Measurements from ENCODE around the gene ZSCAN22. TPM values are rescaled to one million over a fixed set of nuclear protein-coding genes. Genes with fewer than 3 reads are reported as not detected.

The ZSCAN22 gene
- total and polyA plus RNA-seq, 8 donors = 0.45 to 5.2 (median 1.3) TPM; not detected in 1

DNA sequence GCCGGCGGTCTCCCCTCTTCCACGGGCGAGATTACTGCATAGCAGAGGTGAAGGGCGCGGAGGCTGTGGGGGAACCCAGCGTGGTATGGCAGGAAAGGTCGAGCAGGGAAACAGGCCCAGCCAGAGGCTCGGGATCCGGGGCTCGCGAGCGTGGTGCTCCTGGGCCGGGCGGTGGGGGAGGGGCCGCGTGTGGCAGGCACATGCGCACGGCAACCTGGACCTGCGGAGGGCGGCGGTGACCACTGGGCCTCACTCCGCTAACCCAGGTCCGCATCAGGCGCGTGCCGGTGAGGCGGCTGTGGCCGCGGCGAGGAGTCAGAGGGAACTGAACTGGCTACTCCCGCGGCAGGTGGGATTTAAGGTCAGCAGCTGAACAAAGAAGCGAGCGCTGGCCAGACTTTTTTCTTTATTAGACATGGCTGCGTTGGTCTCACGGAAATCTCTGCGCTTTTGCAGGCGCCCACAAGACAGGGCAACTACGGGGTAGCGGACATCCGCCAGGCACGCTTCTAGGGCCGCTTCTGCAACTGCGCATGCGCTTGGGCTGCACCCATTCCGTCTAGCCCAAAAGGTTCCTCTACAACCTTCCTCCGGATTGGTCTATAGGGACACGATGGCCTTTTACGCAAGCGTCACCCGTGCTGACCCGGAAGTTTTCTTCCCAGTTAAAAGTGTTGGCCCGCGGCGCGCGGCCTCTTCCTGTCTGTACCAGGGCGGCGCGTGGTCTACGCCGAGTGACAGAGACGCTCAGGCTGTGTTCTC lies 60.0 kb downstream of the ZSCAN22 start, which contains the start of gene RPS5:
TSS of gene RPS5 (plus strand) at position 694 of the 762 bp plus-strand sequence. CDS start 869 bp downstream, outside the sequence.
- H3K27ac ChIP-seq = peak within 1 kb of the TSS; percentile 93 to 98 (median 97)
- peaks cover 27 to 69% (median 55%) of the 10 kb centered on the region in 4 donors for H3K4me1 ChIP-seq
- DNase-seq = peak; percentile 96 to 99
- peak within 1 kb of the TSS; percentile 56 to 98 (median 87) for H3K4me3 ChIP-seq
- peaks cover 21 to 39% (median 38%) of the 10 kb centered on the region in 4 donors for H3K36me3 ChIP-seq
- TF ChIP-seq POLR2A (IDR thresholded peaks at IDR 0.05) (peak in 2 of 4 donors; percentile 33 to 46), EP300 (IDR thresholded peaks at IDR 0.05) (no peak), POLR2AphosphoS5 (IDR thresholded peaks at IDR 0.05) (peak; percentile 38 to 91 (median 84))
- intact Hi-C loops (cut with DNase I; ENCODE audit: low total_unique reads) = no loop called here
- no peaks in the 10 kb centered on the region for H3K27me3 ChIP-seq
- WGBS, 5 donors = 0 to 1% (median 0%) methylated on average over 42 to 64 of the region's 64 CpGs
- no peaks in the 10 kb centered on the region for H3K9me3 ChIP-seq

DNA sequence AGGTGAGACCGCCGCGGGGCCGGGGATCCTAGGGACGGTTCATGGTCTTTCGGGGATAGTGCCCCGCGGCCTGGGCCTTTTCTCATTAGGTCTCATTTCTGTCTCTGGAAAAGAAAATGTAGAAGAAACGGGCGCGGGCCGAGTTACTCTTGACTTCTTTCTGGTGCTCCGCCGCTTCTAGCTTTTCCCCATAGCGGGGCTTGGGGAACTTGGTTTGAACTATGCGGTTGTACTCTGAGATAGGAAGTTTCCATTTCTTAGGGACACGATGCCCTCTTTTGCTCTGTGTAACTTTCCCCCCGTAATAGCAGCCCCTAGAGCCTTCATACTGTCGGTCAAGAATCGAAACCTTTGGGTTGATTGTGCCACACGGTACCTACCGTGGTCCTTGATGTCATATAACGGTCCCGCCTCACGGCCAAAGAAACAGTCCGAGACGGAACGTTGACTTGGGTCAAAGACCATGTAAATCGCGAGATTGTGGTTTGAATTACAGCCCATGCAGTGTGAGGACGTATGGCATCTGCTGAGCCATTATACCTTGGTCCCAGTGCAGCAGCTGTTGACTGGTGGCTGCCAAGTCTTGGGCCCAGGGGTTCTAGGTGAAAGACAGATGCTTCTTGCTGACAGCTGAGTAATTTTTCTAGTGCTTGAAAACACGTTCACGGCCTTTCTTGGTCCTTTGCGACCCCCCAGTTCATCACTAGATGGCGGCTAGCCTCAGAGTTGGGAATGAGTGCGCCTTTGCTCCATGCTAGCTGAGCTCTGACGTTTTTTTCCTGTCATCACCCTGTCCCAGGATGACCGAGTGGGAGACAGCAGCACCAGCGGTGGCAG lies 60.8 kb downstream of the ZSCAN22 start:
- intact Hi-C loops (cut with DNase I; ENCODE audit: low total_unique reads) = no loop called here
- H3K36me3 ChIP-seq = peaks cover 28 to 47% (median 45%) of the 10 kb centered on the region in 4 donors
- H3K27me3 ChIP-seq = no peaks in the 10 kb centered on the region
- WGBS, 5 donors = 6 to 9% (median 8%) methylated on average over 31 to 39 of the region's 39 CpGs
- H3K4me1 ChIP-seq = peaks cover 22 to 61% (median 48%) of the 10 kb centered on the region in 4 donors
- TF ChIP-seq POLR2A (IDR thresholded peaks at IDR 0.05) (no peak), EP300 (IDR thresholded peaks at IDR 0.05) (no peak), POLR2AphosphoS5 (IDR thresholded peaks at IDR 0.05) (no peak)
- TF ChIP-seq, protein P1, sequence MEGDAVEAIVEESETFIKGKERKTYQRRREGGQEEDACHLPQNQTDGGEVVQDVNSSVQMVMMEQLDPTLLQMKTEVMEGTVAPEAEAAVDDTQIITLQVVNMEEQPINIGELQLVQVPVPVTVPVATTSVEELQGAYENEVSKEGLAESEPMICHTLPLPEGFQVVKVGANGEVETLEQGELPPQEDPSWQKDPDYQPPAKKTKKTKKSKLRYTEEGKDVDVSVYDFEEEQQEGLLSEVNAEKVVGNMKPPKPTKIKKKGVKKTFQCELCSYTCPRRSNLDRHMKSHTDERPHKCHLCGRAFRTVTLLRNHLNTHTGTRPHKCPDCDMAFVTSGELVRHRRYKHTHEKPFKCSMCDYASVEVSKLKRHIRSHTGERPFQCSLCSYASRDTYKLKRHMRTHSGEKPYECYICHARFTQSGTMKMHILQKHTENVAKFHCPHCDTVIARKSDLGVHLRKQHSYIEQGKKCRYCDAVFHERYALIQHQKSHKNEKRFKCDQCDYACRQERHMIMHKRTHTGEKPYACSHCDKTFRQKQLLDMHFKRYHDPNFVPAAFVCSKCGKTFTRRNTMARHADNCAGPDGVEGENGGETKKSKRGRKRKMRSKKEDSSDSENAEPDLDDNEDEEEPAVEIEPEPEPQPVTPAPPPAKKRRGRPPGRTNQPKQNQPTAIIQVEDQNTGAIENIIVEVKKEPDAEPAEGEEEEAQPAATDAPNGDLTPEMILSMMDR (IDR thresholded peaks at IDR 0.05) = no peak
- H3K27ac ChIP-seq = peak overlapping the region; percentile 49 to 97 (median 97)
- H3K9me3 ChIP-seq = no peaks in the 10 kb centered on the region
- peak in 1 of 2 donors; percentile 9 for DNase-seq
- peak overlapping the region; percentile 56 to 98 (median 87) for H3K4me3 ChIP-seq

DNA sequence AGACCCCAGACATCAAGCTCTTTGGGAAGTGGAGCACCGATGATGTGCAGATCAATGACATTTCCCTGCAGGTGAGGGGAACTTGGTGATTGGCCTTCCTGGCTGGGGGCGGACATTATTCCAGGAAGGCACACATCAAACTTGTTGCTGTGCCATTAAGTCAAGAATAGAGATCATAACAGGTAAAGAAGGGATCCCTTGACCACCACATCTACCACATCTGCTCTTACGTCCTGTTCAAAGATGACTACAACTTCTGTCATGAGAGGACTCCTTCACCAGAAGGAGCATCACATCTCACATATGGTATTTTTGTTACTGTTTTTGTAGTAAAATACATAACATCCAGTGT lies 61.4 kb downstream of the ZSCAN22 start:
- no peak for DNase-seq
- H3K36me3 ChIP-seq = peaks cover 34 to 53% (median 51%) of the 10 kb centered on the region in 4 donors
- TF ChIP-seq POLR2A (IDR thresholded peaks at IDR 0.05) = no peak
- TF ChIP-seq, protein P1 (IDR thresholded peaks at IDR 0.05) = no peak
- no peak for TF ChIP-seq POLR2AphosphoS5 (IDR thresholded peaks at IDR 0.05)
- TF ChIP-seq EP300 (IDR thresholded peaks at IDR 0.05) = no peak
- intact Hi-C loops (cut with DNase I; ENCODE audit: low total_unique reads) = no loop called here
- H3K9me3 ChIP-seq = no peaks in the 10 kb centered on the region
- 71 to 88% (median 83%) methylated on average over 3 of the region's 3 CpGs for WGBS, 5 donors
- H3K27me3 ChIP-seq = no peaks in the 10 kb centered on the region
- peak overlapping the region; percentile 56 to 98 (median 87) for H3K4me3 ChIP-seq
- peaks cover 22 to 60% (median 48%) of the 10 kb centered on the region in 4 donors for H3K4me1 ChIP-seq
- H3K27ac ChIP-seq = no peak overlapping the region

Small RNAs within 50 kb of the gene (small RNA-seq; reads per million reads assigned to genes)
- gene MIR4754 (0 reads per million in 4 donors), gene MIR6806 (0.07 to 0.49 (median 0.23) reads per million in 4 donors), gene RNA5SP473 (0 to 0.20 (median 0.04) reads per million in 4 donors)

Other genes starting within 250 kb of the ZSCAN22 start
- 100 to 1,000 TPM in 1 of 5 donors, 10 to 100 TPM in 4; 27.0 to 327 (median 60.6) TPM for gene ZSCAN18, start 228.8 kb upstream of the ZSCAN22 start, total RNA-seq
- 10 to 100 TPM; 15.5 to 50.3 (median 35.4) TPM for gene ZSCAN18, start 228.8 kb upstream of the ZSCAN22 start, polyA plus RNA-seq
- 10 to 100 TPM in 1 of 5 donors, 1 to 10 TPM in 3, under 1 TPM in 1; 0.58 to 18.2 (median 4.9) TPM for gene ZNF329, start 176.2 kb upstream of the ZSCAN22 start, total RNA-seq
- gene ZNF329, start 176.2 kb upstream of the ZSCAN22 start, polyA plus RNA-seq = 1 to 10 TPM; 3.3 to 3.9 (median 3.4) TPM
- gene ZNF274, start 143.9 kb upstream of the ZSCAN22 start, total RNA-seq = 10 to 100 TPM in 4 of 5 donors, 1 to 10 TPM in 1; 6.2 to 46.9 (median 28.6) TPM
- gene ZNF274, start 143.9 kb upstream of the ZSCAN22 start, polyA plus RNA-seq = 10 to 100 TPM in 2 of 3 donors, 1 to 10 TPM in 1; 5.9 to 16.1 (median 12.2) TPM
- gene ZNF544, start 98.1 kb upstream of the ZSCAN22 start, total RNA-seq = 10 to 100 TPM in 4 of 5 donors, 1 to 10 TPM in 1; 9.6 to 60.7 (median 34.8) TPM
- gene ZNF544, start 98.1 kb upstream of the ZSCAN22 start, polyA plus RNA-seq = 10 to 100 TPM in 2 of 3 donors, 1 to 10 TPM in 1; 9.5 to 17.7 (median 17.0) TPM
- gene ZNF8, start 48.0 kb upstream of the ZSCAN22 start, total RNA-seq = 1 to 10 TPM; 1.4 to 9.0 (median 4.9) TPM
- 1 to 10 TPM in 1 of 3 donors, under 1 TPM in 2; 0.81 to 1.1 (median 0.95) TPM for gene ZNF8, start 48.0 kb upstream of the ZSCAN22 start, polyA plus RNA-seq
- 10 to 100 TPM; 25.2 to 93.6 (median 48.4) TPM for gene ERVK3-1, start 21.6 kb upstream of the ZSCAN22 start, total RNA-seq
- gene ERVK3-1, start 21.6 kb upstream of the ZSCAN22 start, polyA plus RNA-seq = 10 to 100 TPM; 25.0 to 45.1 (median 35.1) TPM
- gene A1BG, start 26.5 kb downstream of the ZSCAN22 start, total RNA-seq = 10 to 100 TPM in 1 of 5 donors, 1 to 10 TPM in 2, not detected in 2; 1.1 to 30.9 (median 1.7) TPM
- gene A1BG, start 26.5 kb downstream of the ZSCAN22 start, polyA plus RNA-seq = 10 to 100 TPM; 19.7 to 61.7 (median 33.8) TPM
- gene ZNF497, start 35.8 kb downstream of the ZSCAN22 start, total RNA-seq = 10 to 100 TPM in 1 of 5 donors, 1 to 10 TPM in 2, under 1 TPM in 1, not detected in 1; 0.14 to 12.3 (median 3.2) TPM
- 1 to 10 TPM in 1 of 3 donors, under 1 TPM in 2; 0.12 to 1.0 (median 0.46) TPM for gene ZNF497, start 35.8 kb downstream of the ZSCAN22 start, polyA plus RNA-seq
- gene ZNF837, start 54.0 kb downstream of the ZSCAN22 start, total RNA-seq = 1 to 10 TPM in 4 of 5 donors, not detected in 1; 1.8 to 8.5 (median 2.3) TPM
- gene ZNF837, start 54.0 kb downstream of the ZSCAN22 start, polyA plus RNA-seq = 1 to 10 TPM; 2.3 to 3.0 (median 2.4) TPM
- gene RPS5, start 60.3 kb downstream of the ZSCAN22 start, total RNA-seq = 1,000 to 10,000 TPM in 3 of 5 donors, 100 to 1,000 TPM in 2; 801 to 1,605 (median 1,501) TPM
- gene RPS5, start 60.3 kb downstream of the ZSCAN22 start, polyA plus RNA-seq = 1,000 to 10,000 TPM; 1,495 to 2,322 (median 1,503) TPM
- not detected for gene RNF225, start 68.7 kb downstream of the ZSCAN22 start, total RNA-seq
- under 1 TPM in 1 of 3 donors, not detected in 2; 0.13 TPM for gene RNF225, start 68.7 kb downstream of the ZSCAN22 start, polyA plus RNA-seq
- gene ZNF584, start 81.7 kb downstream of the ZSCAN22 start, total RNA-seq = 100 to 1,000 TPM in 1 of 5 donors, 10 to 100 TPM in 2, 1 to 10 TPM in 1, not detected in 1; 5.4 to 114 (median 17.2) TPM
- 10 to 100 TPM in 1 of 3 donors, 1 to 10 TPM in 2; 5.6 to 10.8 (median 6.8) TPM for gene ZNF584, start 81.7 kb downstream of the ZSCAN22 start, polyA plus RNA-seq
- gene ZNF132, start 113.2 kb downstream of the ZSCAN22 start, total RNA-seq = 1 to 10 TPM; 3.0 to 8.9 (median 6.4) TPM
- 1 to 10 TPM in 2 of 3 donors, under 1 TPM in 1; 0.68 to 1.2 (median 1.1) TPM for gene ZNF132, start 113.2 kb downstream of the ZSCAN22 start, polyA plus RNA-seq
- 10 to 100 TPM in 1 of 5 donors, 1 to 10 TPM in 2, under 1 TPM in 1, not detected in 1; 0.58 to 12.6 (median 6.5) TPM for gene ZNF324B, start 124.6 kb downstream of the ZSCAN22 start, total RNA-seq
- 1 to 10 TPM; 1.6 to 2.3 (median 1.7) TPM for gene ZNF324B, start 124.6 kb downstream of the ZSCAN22 start, polyA plus RNA-seq
- 10 to 100 TPM in 1 of 5 donors, 1 to 10 TPM in 4; 5.8 to 11.9 (median 8.5) TPM for gene ZNF324, start 140.1 kb downstream of the ZSCAN22 start, total RNA-seq
- 1 to 10 TPM; 1.7 to 3.0 (median 2.3) TPM for gene ZNF324, start 140.1 kb downstream of the ZSCAN22 start, polyA plus RNA-seq
- 10 to 100 TPM in 1 of 5 donors, 1 to 10 TPM in 4; 4.6 to 26.1 (median 5.3) TPM for gene ZNF446, start 149.4 kb downstream of the ZSCAN22 start, total RNA-seq
- 10 to 100 TPM in 1 of 3 donors, 1 to 10 TPM in 2; 7.1 to 13.0 (median 9.2) TPM for gene ZNF446, start 149.4 kb downstream of the ZSCAN22 start, polyA plus RNA-seq
- gene SLC27A5, start 185.0 kb downstream of the ZSCAN22 start, total RNA-seq = 1 to 10 TPM in 3 of 5 donors, under 1 TPM in 1, not detected in 1; 0.87 to 3.3 (median 1.3) TPM
- 10 to 100 TPM in 2 of 3 donors, 1 to 10 TPM in 1; 8.4 to 18.4 (median 16.0) TPM for gene SLC27A5, start 185.0 kb downstream of the ZSCAN22 start, polyA plus RNA-seq
- gene ZBTB45, start 192.8 kb downstream of the ZSCAN22 start, total RNA-seq = 10 to 100 TPM in 3 of 5 donors, 1 to 10 TPM in 1, not detected in 1; 2.4 to 49.0 (median 20.1) TPM
- 1 to 10 TPM; 5.6 to 8.2 (median 6.6) TPM for gene ZBTB45, start 192.8 kb downstream of the ZSCAN22 start, polyA plus RNA-seq
- 100 to 1,000 TPM in 4 of 5 donors, 10 to 100 TPM in 1; 95.5 to 923 (median 243) TPM for gene TRIM28, start 217.1 kb downstream of the ZSCAN22 start, total RNA-seq
- gene TRIM28, start 217.1 kb downstream of the ZSCAN22 start, polyA plus RNA-seq = 100 to 1,000 TPM; 143 to 200 (median 171) TPM
- 100 to 1,000 TPM in 2 of 5 donors, 10 to 100 TPM in 3; 55.8 to 260 (median 89.0) TPM for gene CHMP2A, start 228.1 kb downstream of the ZSCAN22 start, total RNA-seq
- gene CHMP2A, start 228.1 kb downstream of the ZSCAN22 start, polyA plus RNA-seq = 100 to 1,000 TPM; 195 to 338 (median 235) TPM
- 10 to 100 TPM in 3 of 5 donors, 1 to 10 TPM in 1, not detected in 1; 9.8 to 35.3 (median 27.1) TPM for gene UBE2M, start 231.6 kb downstream of the ZSCAN22 start, total RNA-seq
- 10 to 100 TPM; 35.5 to 51.5 (median 41.9) TPM for gene UBE2M, start 231.6 kb downstream of the ZSCAN22 start, polyA plus RNA-seq
- gene MZF1, start 246.3 kb downstream of the ZSCAN22 start, total RNA-seq = 10 to 100 TPM; 14.0 to 84.9 (median 68.3) TPM
- 10 to 100 TPM; 16.1 to 33.2 (median 16.5) TPM for gene MZF1, start 246.3 kb downstream of the ZSCAN22 start, polyA plus RNA-seq